ENCODE measurements around the gene TRIM66. TPM values are rescaled to one million over a fixed set of nuclear protein-coding genes. Genes with fewer than 3 reads are reported as not detected.

Gene TRIM66
- total and polyA plus RNA-seq, 10 of the 15 experiments (the other 5 are each of a cell fraction or from before 2014, with no cell fraction given): 1.7 to 14.5 (median 7.4) TPM

DNA sequence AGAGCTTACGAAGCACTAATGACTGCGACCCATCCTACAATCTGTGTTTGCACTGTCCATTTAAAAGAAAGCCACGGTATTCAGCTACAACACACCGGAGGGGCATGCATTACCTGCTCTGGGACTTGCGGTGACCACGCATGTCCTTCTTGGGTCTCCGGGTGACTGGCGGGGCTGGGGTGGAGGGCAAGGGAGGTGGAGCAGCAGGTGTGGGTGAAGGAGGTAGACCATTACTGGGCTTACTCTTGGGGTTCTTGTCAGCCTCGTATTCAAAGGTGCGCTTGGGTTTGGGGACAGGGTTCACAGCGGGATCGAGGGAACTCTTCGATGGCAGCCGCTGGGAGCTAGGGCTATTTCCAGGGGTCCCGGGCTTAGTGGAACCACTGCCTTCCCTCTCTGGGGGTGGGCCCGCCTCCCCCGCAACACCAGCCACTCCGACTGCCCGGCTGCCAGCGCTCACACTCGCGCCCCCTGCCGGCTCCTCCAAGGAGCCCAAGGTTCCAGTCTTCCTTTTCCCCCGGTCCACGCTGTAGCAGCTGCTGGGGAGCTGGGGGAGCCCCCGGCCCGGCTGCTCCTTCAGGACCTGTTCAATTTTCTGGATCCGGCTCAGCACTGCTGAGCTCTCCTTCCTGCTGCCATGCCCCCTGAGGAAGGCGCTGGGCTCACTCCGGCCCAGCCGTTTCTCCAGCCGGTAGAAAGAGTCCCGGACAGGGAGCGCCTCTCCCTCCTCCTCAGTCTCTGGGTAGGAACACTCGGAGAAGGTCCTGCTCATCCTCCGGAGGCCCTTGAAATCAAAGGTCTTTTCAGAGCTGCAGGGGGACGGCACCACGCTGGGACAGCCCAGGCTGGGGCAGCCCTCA lies 47.6 kb upstream of the TRIM66 start (continued):
- TF ChIP-seq RAD21 (IDR thresholded peaks at IDR 0.05; ENCODE audit: insufficient read depth, low read depth, low read length): no peak

DNA sequence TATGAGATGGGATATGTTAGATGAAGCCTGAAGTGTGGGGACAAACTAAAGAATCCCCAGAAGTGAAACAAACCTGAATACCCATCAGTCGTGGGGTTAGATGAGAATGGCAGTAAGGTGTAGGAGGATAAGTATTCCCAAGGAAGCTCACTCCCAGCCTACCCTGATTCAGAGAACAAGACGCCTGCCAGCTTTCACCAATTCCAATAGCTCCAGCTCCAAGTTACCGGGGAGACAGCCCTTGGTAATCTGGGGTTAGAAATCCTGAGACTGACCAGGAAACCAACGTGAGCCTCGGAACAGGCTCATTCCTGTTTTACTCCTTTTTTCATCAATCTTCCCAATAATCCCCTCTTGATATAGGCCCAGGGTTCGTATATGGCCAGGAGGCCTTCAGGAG lies 46.6 kb upstream of the TRIM66 start:
- H3K4me2 ChIP-seq (ENCODE audit: control insufficient read depth, insufficient read depth): no peak overlapping the region
- in situ Hi-C loops (cut with MboI): no loop called here
- POLR2A ChIA-PET: no interaction called here
- BruUV-seq (replicated peaks): no TSS peak
- no peak overlapping the region for H3K9ac ChIP-seq (ENCODE audit: control insufficient read depth, insufficient read depth, low read length)
- CTCF ChIA-PET: no interaction called here
- no peak overlapping the region for H2AFZ ChIP-seq (ENCODE audit: control insufficient read depth, low read depth, low read length)
- no peaks in the 10 kb centered on the region for H3K79me2 ChIP-seq (ENCODE audit: control insufficient read depth, insufficient read depth, low read length)
- H3K4me3 ChIP-seq: no peak overlapping the region
- no peaks in the 10 kb centered on the region for H3K36me3 ChIP-seq (ENCODE audit: control insufficient read depth in 2 of 2, insufficient read depth in 2 of 2, low read length in 1 of 2)
- SMC1A ChIA-PET (ENCODE audit: uncharacterized antibody, unreplicated experiment): interaction anchor here (1.3 kb wide), 1 partner anchor 9 kb away, joined by 4 read pairs; no protein-coding TSS in a partner anchor
- no peak for FAIRE-seq
- WGBS (ENCODE audit: insufficient coverage, insufficient replicate concordance, low lambda C conversion rate, missing lambda C conversion rate): 57% methylated on average over 6 of the region's 6 CpGs
- DNase-seq (ENCODE audit: low read depth, low spot score): no peak
- intact Hi-C loops (cut with micrococcal nuclease; ENCODE audit: unreplicated experiment): no loop called here
- no peak overlapping the region for H3K27ac ChIP-seq (ENCODE audit: control insufficient read depth, insufficient read depth)
- H3K4me1 ChIP-seq (ENCODE audit: control insufficient read depth, insufficient read depth, low read length): peaks cover 15% of the 10 kb centered on the region
- RAD21 ChIA-PET (ENCODE audit: unreplicated experiment): no interaction called here
- no peak for TF ChIP-seq CEBPB (IDR thresholded peaks at IDR 0.05; ENCODE audit: borderline replicate concordance in 1 of 2, low read depth in 2 of 2, low read length in 2 of 2)
- no peak for TF ChIP-seq HCFC1 (IDR thresholded peaks at IDR 0.05; ENCODE audit: low read length)
- no peak for TF ChIP-seq DPF2 (IDR thresholded peaks at IDR 0.05)
- TF ChIP-seq BRCA1 (IDR thresholded peaks at IDR 0.05; ENCODE audit: low read depth, low read length): no peak
- TF ChIP-seq ESRRA (IDR thresholded peaks at IDR 0.05; ENCODE audit: low read length): no peak
- TF ChIP-seq, protein P1, sequence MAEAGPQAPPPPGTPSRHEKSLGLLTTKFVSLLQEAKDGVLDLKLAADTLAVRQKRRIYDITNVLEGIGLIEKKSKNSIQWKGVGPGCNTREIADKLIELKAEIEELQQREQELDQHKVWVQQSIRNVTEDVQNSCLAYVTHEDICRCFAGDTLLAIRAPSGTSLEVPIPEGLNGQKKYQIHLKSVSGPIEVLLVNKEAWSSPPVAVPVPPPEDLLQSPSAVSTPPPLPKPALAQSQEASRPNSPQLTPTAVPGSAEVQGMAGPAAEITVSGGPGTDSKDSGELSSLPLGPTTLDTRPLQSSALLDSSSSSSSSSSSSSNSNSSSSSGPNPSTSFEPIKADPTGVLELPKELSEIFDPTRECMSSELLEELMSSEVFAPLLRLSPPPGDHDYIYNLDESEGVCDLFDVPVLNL (IDR thresholded peaks at IDR 0.05; ENCODE audit: low read depth, low read length): no peak
- TF ChIP-seq CREB1 (IDR thresholded peaks at IDR 0.05; ENCODE audit: low read depth): no peak
- TF ChIP-seq PAX5 (IDR thresholded peaks at IDR 0.05; ENCODE audit: borderline replicate concordance, low read depth, low read length): no peak
- TF ChIP-seq, protein P2, sequence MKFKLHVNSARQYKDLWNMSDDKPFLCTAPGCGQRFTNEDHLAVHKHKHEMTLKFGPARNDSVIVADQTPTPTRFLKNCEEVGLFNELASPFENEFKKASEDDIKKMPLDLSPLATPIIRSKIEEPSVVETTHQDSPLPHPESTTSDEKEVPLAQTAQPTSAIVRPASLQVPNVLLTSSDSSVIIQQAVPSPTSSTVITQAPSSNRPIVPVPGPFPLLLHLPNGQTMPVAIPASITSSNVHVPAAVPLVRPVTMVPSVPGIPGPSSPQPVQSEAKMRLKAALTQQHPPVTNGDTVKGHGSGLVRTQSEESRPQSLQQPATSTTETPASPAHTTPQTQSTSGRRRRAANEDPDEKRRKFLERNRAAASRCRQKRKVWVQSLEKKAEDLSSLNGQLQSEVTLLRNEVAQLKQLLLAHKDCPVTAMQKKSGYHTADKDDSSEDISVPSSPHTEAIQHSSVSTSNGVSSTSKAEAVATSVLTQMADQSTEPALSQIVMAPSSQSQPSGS (IDR thresholded peaks at IDR 0.05; ENCODE audit: low read length): no peak
- TF ChIP-seq NFYB (IDR thresholded peaks at IDR 0.05; ENCODE audit: insufficient read depth, low read depth, low read length): no peak
- no peak for TF ChIP-seq ZNF207 (IDR thresholded peaks at IDR 0.05; ENCODE audit: borderline replicate concordance)
- no peak for TF ChIP-seq RUNX3 (IDR thresholded peaks at IDR 0.05; ENCODE audit: low read length)
- no peaks in the 10 kb centered on the region for H4K20me1 ChIP-seq (ENCODE audit: control insufficient read depth, insufficient read depth)
- no peak for ATAC-seq
- peaks cover 0 to 3% of the 10 kb centered on the region in 2 experiments; a peak in 1 of 4 replicates for H3K27me3 ChIP-seq (replicated peaks in 1 of 2; ENCODE audit: control insufficient read depth in 2 of 2, insufficient read depth in 2 of 2, low read length in 1 of 2)
- no peaks in the 10 kb centered on the region for H3K9me3 ChIP-seq (replicated peaks; ENCODE audit: control insufficient read depth, insufficient read depth, low read length)

All from GM12878 (cell line).